IMR-90 (cell line): ENCODE results near the gene ACKR2. TPM values are rescaled to one million over a fixed set of nuclear protein-coding genes. Genes with fewer than 3 reads are reported as not detected.

Experiments used
- ATAC-seq: fragments of 200-7000 bp; cut with Tn5 transposase; 2 replicates; pipeline ENCODE4 v1.9.1; 2020; ENCODE audit warnings: low read depth, mild to moderate bottlenecking, moderate library complexity
- BruUV-seq: library from RNA; stranded (reverse); fragments of 400-500 nt; replicated peaks from 2 replicates; lab custom pipeline; 2021; lab: Mats Ljungman, UMichigan
- CTCF ChIA-PET: fragments of 300-600 bp; formaldehyde crosslinking; extraction: SDS; loops from one replicate; lab custom pipeline; 2021; ENCODE audit warnings: antibody characterized with exemption; lab: Yijun Ruan, JAX
- POLR2A ChIA-PET: fragments of 300-600 bp; sonication (Branson Sonifier 250); formaldehyde crosslinking; loops from one replicate; lab custom pipeline; 2022; ENCODE audit warnings: antibody characterized with exemption; ENCODE audit not compliant: unreplicated experiment; lab: Charles Lee
- DNase-seq: peaks from one replicate; pipeline ENCODE4 v3.0.0; 2013
- H2AFZ ChIP-seq: replicated peaks from 2 replicates; pipeline ENCODE3; 2013; ENCODE audit warnings: low read length, mild to moderate bottlenecking; ENCODE audit not compliant: poor library complexity
- H2AK5ac ChIP-seq: 2 replicates; pipeline ENCODE4 v1.6.1; 2013; ENCODE audit warnings: low read depth, low read length, inconsistent platforms
- H2AK9ac ChIP-seq: replicated peaks from 2 replicates; pipeline ENCODE3; 2013; ENCODE audit warnings: mild to moderate bottlenecking, low read depth, low read length, moderate library complexity; ENCODE audit not compliant: poor library complexity
- H2BK120ac ChIP-seq: 2 replicates; pipeline ENCODE4 v1.6.1; 2013; ENCODE audit warnings: low read depth, low read length, inconsistent platforms
- H2BK15ac ChIP-seq: 3 replicates; pipeline ENCODE4 v1.6.1; 2013; ENCODE audit warnings: low read depth, low read length, inconsistent platforms
- H2BK20ac ChIP-seq: 2 replicates; pipeline ENCODE4 v1.6.1; 2013; ENCODE audit warnings: low read depth, mild to moderate bottlenecking, inconsistent platforms, low read length, moderate library complexity
- H2BK5ac ChIP-seq: 2 replicates; pipeline ENCODE4 v1.6.1; 2013; ENCODE audit warnings: mild to moderate bottlenecking, low read depth, low read length, inconsistent platforms; ENCODE audit not compliant: poor library complexity, severe bottlenecking
- H3K14ac ChIP-seq: replicated peaks from 2 replicates; pipeline ENCODE4 v1.6.1; 2013; ENCODE audit warnings: low read depth, low read length, inconsistent platforms
- H3K18ac ChIP-seq: 2 replicates; pipeline ENCODE4 v1.6.1; 2013; ENCODE audit warnings: low read depth, low read length, control low read depth
- H3K23ac ChIP-seq: 2 replicates; pipeline ENCODE4 v1.6.1; 2013; ENCODE audit warnings: low read depth, low read length, inconsistent platforms
- H3K27ac ChIP-seq: 2 replicates; pipeline ENCODE4 v1.5.1; 2013; ENCODE audit warnings: mild to moderate bottlenecking, control low read depth, low read length; ENCODE audit not compliant: insufficient read depth
- H3K27me3 ChIP-seq: 2 replicates; pipeline ENCODE4 v1.6.1; 2013; ENCODE audit warnings: low read length; ENCODE audit not compliant: control insufficient read depth, insufficient read depth
- H3K36me3 ChIP-seq: 2 replicates; pipeline ENCODE4 v1.6.1; 2013; ENCODE audit warnings: low read length, mixed read lengths; ENCODE audit not compliant: control insufficient read depth, insufficient read depth
- H3K4ac ChIP-seq: 2 replicates; pipeline ENCODE4 v1.6.1; 2013; ENCODE audit warnings: low read depth, low read length, inconsistent platforms
- H3K4me1 ChIP-seq: 2 replicates; pipeline ENCODE4 v1.6.1; 2013; ENCODE audit warnings: low read length, mixed read lengths; ENCODE audit not compliant: control insufficient read depth, insufficient read depth
- H3K4me2 ChIP-seq: 2 replicates; pipeline ENCODE4 v1.6.1; 2013; ENCODE audit warnings: low read depth, mild to moderate bottlenecking, control low read depth, low read length, moderate library complexity
- H3K4me3 ChIP-seq: 2 replicates; pipeline ENCODE4 v1.5.1; 2013; ENCODE audit warnings: low read depth, mild to moderate bottlenecking, control low read depth, low read length, moderate library complexity; ENCODE audit not compliant: insufficient read depth
- H3K56ac ChIP-seq: 2 replicates; pipeline ENCODE4 v1.6.1; 2013; ENCODE audit warnings: low read length, inconsistent platforms; ENCODE audit not compliant: insufficient read depth; ENCODE audit errors: extremely low read depth
- H3K79me1 ChIP-seq, 2 experiments: 2 replicates each; pipeline ENCODE4 v1.6.1; 2013; ENCODE audit warnings: low read length in 2 of 2, inconsistent platforms in 1 of 2, low read depth in 1 of 2
- H3K9ac ChIP-seq: 2 replicates; pipeline ENCODE4 v1.6.1; 2013; ENCODE audit warnings: low read depth, low read length, control low read depth
- H3K9me1 ChIP-seq: 2 replicates; pipeline ENCODE4 v1.6.1; 2013; ENCODE audit warnings: low read length, inconsistent platforms; ENCODE audit not compliant: insufficient read depth
- H3K9me3 ChIP-seq: 2 replicates; pipeline ENCODE4 v1.6.1; 2013; ENCODE audit warnings: low read length; ENCODE audit not compliant: control insufficient read depth, insufficient read depth
- H4K20me1 ChIP-seq: 2 replicates; pipeline ENCODE4 v1.6.1; 2013; ENCODE audit warnings: low read length, inconsistent platforms; ENCODE audit not compliant: insufficient read depth
- H4K5ac ChIP-seq: 2 replicates; pipeline ENCODE4 v1.6.1; 2013; ENCODE audit warnings: mild to moderate bottlenecking, low read depth, low read length, control low read depth
- H4K8ac ChIP-seq, 2 experiments: 2 replicates each; pipeline ENCODE4 v1.6.1; 2013; ENCODE audit warnings: low read depth in 2 of 2, low read length in 2 of 2, control low read depth in 1 of 2, inconsistent platforms in 1 of 2
- H4K91ac ChIP-seq: 2 replicates; pipeline ENCODE4 v1.6.1; 2013; ENCODE audit warnings: low read depth, low read length, inconsistent platforms; ENCODE audit not compliant: insufficient read depth
- BHLHE40 ChIP-seq: fragments of 150-350 bp; IDR thresholded peaks from 2 replicates; pipeline ENCODE4 v1.6.1; 2016; ENCODE audit warnings: mild to moderate bottlenecking, low read depth, low read length
- CEBPB ChIP-seq: IDR thresholded peaks from 2 replicates; pipeline ENCODE4 v1.6.1; 2012; ENCODE audit warnings: low read depth, low read length, improper control_type of control experiment
- CHD1 ChIP-seq: IDR thresholded peaks from 2 replicates; pipeline ENCODE4 v1.6.1; 2012; ENCODE audit warnings: low read depth, low read length, improper control_type of control experiment
- FOS ChIP-seq: fragments of 150-350 bp; IDR thresholded peaks from 2 replicates; pipeline ENCODE4 v1.6.1; 2016; ENCODE audit warnings: low read depth, low read length
- MAFK ChIP-seq: IDR thresholded peaks from 2 replicates; pipeline ENCODE4 v1.6.1; 2012; ENCODE audit warnings: low read depth, low read length, improper control_type of control experiment
- MAZ ChIP-seq: IDR thresholded peaks from 2 replicates; pipeline ENCODE4 v1.6.1; 2012; ENCODE audit warnings: low read depth, mild to moderate bottlenecking, low read length, improper control_type of control experiment, moderate library complexity, borderline replicate concordance
- MXI1 ChIP-seq: IDR thresholded peaks from 2 replicates; pipeline ENCODE4 v1.6.1; 2012; ENCODE audit warnings: low read depth, mild to moderate bottlenecking, low read length, moderate library complexity, borderline replicate concordance
- NFE2L2 ChIP-seq: fragments of 150-350 bp; IDR thresholded peaks from 2 replicates; pipeline ENCODE4 v1.6.1; 2016; ENCODE audit warnings: low read depth, mild to moderate bottlenecking, low read length
- POLR2A ChIP-seq: IDR thresholded peaks from 2 replicates; pipeline ENCODE4 v1.6.1; 2012; ENCODE audit warnings: mild to moderate bottlenecking, low read depth, low read length
- RAD21 ChIP-seq: IDR thresholded peaks from 2 replicates; pipeline ENCODE4 v1.6.1; 2012; ENCODE audit warnings: low read length, improper control_type of control experiment
- RCOR1 ChIP-seq: IDR thresholded peaks from 2 replicates; pipeline ENCODE4 v1.6.1; 2012; ENCODE audit warnings: mild to moderate bottlenecking, low read length, improper control_type of control experiment; ENCODE audit not compliant: insufficient replicate concordance
- RFX5 ChIP-seq: IDR thresholded peaks from 2 replicates; pipeline ENCODE4 v1.8.0; 2012; ENCODE audit warnings: low read depth, mild to moderate bottlenecking, low read length, moderate library complexity
- SMC3 ChIP-seq: fragments of 150-350 bp; IDR thresholded peaks from 2 replicates; pipeline ENCODE4 v1.6.1; 2016; ENCODE audit warnings: low read depth, mild to moderate bottlenecking, antibody characterized with exemption, low read length, moderate library complexity
- WGBS, 2 experiments: methylation state at CpG; one replicate each; pipeline versions ENCODE4 v1.1.5 to v1.1.7; 2013; ENCODE audit warnings: missing lambda C conversion rate in 2 of 2; ENCODE audit not compliant: insufficient read length in 1 of 2; ENCODE audit errors: extremely low coverage in 2 of 2; 5-methylcytosine and 5-hydroxymethylcytosine counted together
- dilution Hi-C: fragments of 300-500 bp; cut with HindIII; formaldehyde crosslinking; loops from one replicate; pipeline ENCODE4 v1.14.3; 2018; ENCODE audit warnings: low sequenced_read_pairs; ENCODE audit not compliant: unreplicated experiment
- in situ Hi-C: fragments of 300-500 bp; cut with MboI; formaldehyde crosslinking; loops from 3 replicates; pipeline ENCODE4 v1.14.3; 2019; ENCODE audit warnings: low sequenced_read_pairs, inconsistent platforms, mixed read lengths
- intact Hi-C: fragments of 100-400 bp; cut with micrococcal nuclease; formaldehyde crosslinking; loops from 2 replicates; pipeline ENCODE4 v1.10.0; 2022
- polyA plus RNA-seq, 3 experiments: library from polyadenylated mRNA; depleted of rRNA; stranded (reverse); fragments of >200 nt; gene quantifications; 2 replicates each; pipeline ENCODE4 v1.2.3, GENCODE V29; 2012; ENCODE audit warnings: low replicate concordance in 1 of 3
- total RNA-seq: library from RNA; depleted of rRNA; stranded (reverse); fragments of >200 nt; gene quantifications from 2 replicates; pipeline ENCODE4 v1.2.3, GENCODE V29; 2012
- TF ChIP-seq, protein P1 (sequence below): conservative IDR thresholded peaks from 2 replicates; pipeline ENCODE4 v1.5.1; 2012; ENCODE audit warnings: mild to moderate bottlenecking, low read depth, low read length, improper control_type of control experiment
- TF ChIP-seq, protein P2 (sequence below): fragments of 150-350 bp; IDR thresholded peaks from 2 replicates; pipeline ENCODE4 v1.6.1; 2016; ENCODE audit warnings: low read depth, mild to moderate bottlenecking, low read length, moderate library complexity, borderline replicate concordance
- TF ChIP-seq, protein P3 (sequence below): fragments of 150-350 bp; IDR thresholded peaks from 2 replicates; pipeline ENCODE4 v1.6.1; 2017; ENCODE audit warnings: mild to moderate bottlenecking, antibody characterized with exemption, low read length, low read depth

Gene ACKR2
- total and polyA plus RNA-seq, 2 of the 4 experiments (the other 2 are of a cell fraction): 0.10 TPM; not detected in 1

DNA sequence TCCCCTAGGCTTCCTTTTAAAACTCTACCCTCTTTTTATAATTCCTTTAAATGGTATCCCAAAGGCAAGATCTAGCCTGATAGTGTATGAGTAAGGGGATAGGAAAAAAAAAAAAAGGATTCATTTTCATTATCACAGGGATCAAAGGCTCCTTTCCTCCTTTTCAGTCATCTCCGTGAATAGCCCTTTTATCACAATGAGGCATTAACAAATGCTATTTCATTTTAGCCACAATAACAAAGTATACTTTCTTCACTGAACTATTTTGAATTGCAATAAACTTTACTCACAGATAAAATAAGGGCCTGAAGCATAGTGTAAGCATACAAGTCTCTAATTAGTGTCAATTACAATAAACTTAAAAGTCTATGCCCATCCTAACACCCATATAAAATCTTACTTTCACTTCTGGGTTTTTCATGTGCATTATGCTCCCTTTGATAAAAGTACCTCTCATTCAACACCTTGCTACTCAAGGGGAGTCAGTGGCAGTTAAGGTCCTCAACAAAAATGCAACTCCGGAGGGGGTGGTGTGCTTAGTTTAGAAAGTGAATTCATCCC lies 13.5 kb upstream of the ACKR2 start:
- no CpG with 5 or more reads among the region's 2 CpGs for WGBS, 2 experiments

More for the DNA sequence above, 13.5 kb upstream of the ACKR2 start:
- intact Hi-C loops: no loop called here
- in situ Hi-C loops: no loop called here
- POLR2A ChIA-PET: no interaction called here
- Histone ChIP-seq H3K27ac (no peak overlapping the region), H4K5ac (no peak overlapping the region), H4K8ac (no peak overlapping the region), H4K91ac (no peak overlapping the region), H3K23ac (no peak overlapping the region; the same call in 1 of the 2 replicates), H3K4me1 (no peaks in the 10 kb centered on the region), H2BK15ac (no peak overlapping the region), H3K9me3 (no peaks in the 10 kb centered on the region), H3K9ac (no peak overlapping the region), H3K4me2 (no peak overlapping the region), H2BK20ac (no peak overlapping the region), H2BK5ac (no peak overlapping the region), H3K4me3 (no peak overlapping the region), H2AK5ac (no peak overlapping the region), H4K20me1 (peaks cover 5% of the 10 kb centered on the region), H3K9me1 (no peaks in the 10 kb centered on the region; the same call in 1 of the 2 replicates), H2AK9ac (no peak overlapping the region), H3K18ac (no peak overlapping the region), H3K79me1 (peaks cover 16 to 40% of the 10 kb centered on the region in 2 experiments), H2AFZ (no peak overlapping the region), H3K14ac (no peak overlapping the region), H3K36me3 (peaks cover 8% of the 10 kb centered on the region), H3K4ac (no peak overlapping the region), H3K27me3 (no peaks in the 10 kb centered on the region), H3K56ac (no peak overlapping the region), H2BK120ac (no peak overlapping the region)
- DNase-seq (no peak), ATAC-seq (no peak)
- dilution Hi-C loops: no loop called here
- CTCF ChIA-PET: interaction anchor here (0.6 to 1.0 kb wide), 2 partner anchors 16 to 81 kb away, joined by 3 to 4 read pairs; no protein-coding TSS in a partner anchor
- TF ChIP-seq FOS (no peak), MAZ (no peak), SMC3 (no peak), RCOR1 (no peak), CHD1 (no peak), POLR2A (no peak), BHLHE40 (no peak), NFE2L2 (no peak), CEBPB (no peak), RFX5 (no peak), MAFK (no peak), RAD21 (no peak), MXI1 (no peak)
- TF ChIP-seq, protein P1, sequence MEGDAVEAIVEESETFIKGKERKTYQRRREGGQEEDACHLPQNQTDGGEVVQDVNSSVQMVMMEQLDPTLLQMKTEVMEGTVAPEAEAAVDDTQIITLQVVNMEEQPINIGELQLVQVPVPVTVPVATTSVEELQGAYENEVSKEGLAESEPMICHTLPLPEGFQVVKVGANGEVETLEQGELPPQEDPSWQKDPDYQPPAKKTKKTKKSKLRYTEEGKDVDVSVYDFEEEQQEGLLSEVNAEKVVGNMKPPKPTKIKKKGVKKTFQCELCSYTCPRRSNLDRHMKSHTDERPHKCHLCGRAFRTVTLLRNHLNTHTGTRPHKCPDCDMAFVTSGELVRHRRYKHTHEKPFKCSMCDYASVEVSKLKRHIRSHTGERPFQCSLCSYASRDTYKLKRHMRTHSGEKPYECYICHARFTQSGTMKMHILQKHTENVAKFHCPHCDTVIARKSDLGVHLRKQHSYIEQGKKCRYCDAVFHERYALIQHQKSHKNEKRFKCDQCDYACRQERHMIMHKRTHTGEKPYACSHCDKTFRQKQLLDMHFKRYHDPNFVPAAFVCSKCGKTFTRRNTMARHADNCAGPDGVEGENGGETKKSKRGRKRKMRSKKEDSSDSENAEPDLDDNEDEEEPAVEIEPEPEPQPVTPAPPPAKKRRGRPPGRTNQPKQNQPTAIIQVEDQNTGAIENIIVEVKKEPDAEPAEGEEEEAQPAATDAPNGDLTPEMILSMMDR: no peak
- TF ChIP-seq, protein P2, sequence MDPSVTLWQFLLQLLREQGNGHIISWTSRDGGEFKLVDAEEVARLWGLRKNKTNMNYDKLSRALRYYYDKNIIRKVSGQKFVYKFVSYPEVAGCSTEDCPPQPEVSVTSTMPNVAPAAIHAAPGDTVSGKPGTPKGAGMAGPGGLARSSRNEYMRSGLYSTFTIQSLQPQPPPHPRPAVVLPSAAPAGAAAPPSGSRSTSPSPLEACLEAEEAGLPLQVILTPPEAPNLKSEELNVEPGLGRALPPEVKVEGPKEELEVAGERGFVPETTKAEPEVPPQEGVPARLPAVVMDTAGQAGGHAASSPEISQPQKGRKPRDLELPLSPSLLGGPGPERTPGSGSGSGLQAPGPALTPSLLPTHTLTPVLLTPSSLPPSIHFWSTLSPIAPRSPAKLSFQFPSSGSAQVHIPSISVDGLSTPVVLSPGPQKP: no peak
- TF ChIP-seq, protein P3, sequence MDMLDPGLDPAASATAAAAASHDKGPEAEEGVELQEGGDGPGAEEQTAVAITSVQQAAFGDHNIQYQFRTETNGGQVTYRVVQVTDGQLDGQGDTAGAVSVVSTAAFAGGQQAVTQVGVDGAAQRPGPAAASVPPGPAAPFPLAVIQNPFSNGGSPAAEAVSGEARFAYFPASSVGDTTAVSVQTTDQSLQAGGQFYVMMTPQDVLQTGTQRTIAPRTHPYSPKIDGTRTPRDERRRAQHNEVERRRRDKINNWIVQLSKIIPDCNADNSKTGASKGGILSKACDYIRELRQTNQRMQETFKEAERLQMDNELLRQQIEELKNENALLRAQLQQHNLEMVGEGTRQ: no peak
- BruUV-seq: no TSS peak
